ENCODE measurements around the gene JMJD7. TPM values are rescaled to one million over a fixed set of nuclear protein-coding genes. Genes with fewer than 3 reads are reported as not detected.

JMJD7 gene
- total RNA-seq, 2 experiments from 2014 or later, result 18.2 to 22.4 TPM

GRCh38 chr15:41851755-41852370 is 24.0 kb downstream of the JMJD7 start:
- POLR2A ChIA-PET, result interaction anchor here (0.6 to 1.0 kb wide), 4 partner anchors 10 to 19 kb away, joined by 3 read pairs; no protein-coding TSS in a partner anchor
- Mint-ChIP-seq H3K27me3 (no peaks in the 10 kb centered on the region), H3K4me1 (no peaks in the 10 kb centered on the region)

GRCh38 chr15:41852736-41853590 is 25.1 kb downstream of the JMJD7 start:
- POLR2A ChIA-PET, result interaction anchor here (1.0 to 1.4 kb wide), 4 partner anchors 8 to 22 kb away, joined by 3 to 4 read pairs (median 3); no protein-coding TSS in a partner anchor
- Mint-ChIP-seq H3K27ac (no peak overlapping the region), H3K36me3 (ENCODE audit: low read depth) (peaks cover 6% of the 10 kb centered on the region), H3K27me3 (no peaks in the 10 kb centered on the region), H3K4me3 (no peak overlapping the region), H3K9me3 (no peaks in the 10 kb centered on the region), H3K4me1 (no peaks in the 10 kb centered on the region)
- no peak for DNase-seq
- CTCF ChIA-PET, result interaction anchor here (0.6 to 2.3 kb wide), 3 partner anchors 80 to 387 kb away, joined by 3 to 5 read pairs (median 3); no protein-coding TSS in a partner anchor

More at GRCh38 chr15:41851755-41852370, 24.0 kb downstream of the JMJD7 start:
- CTCF ChIA-PET, result interaction anchor here (0.6 to 2.3 kb wide), 3 partner anchors 48 to 386 kb away, joined by 3 to 5 read pairs (median 3); no protein-coding TSS in a partner anchor
- Mint-ChIP-seq H3K4me3 (no peak overlapping the region), H3K9me3 (no peaks in the 10 kb centered on the region), H3K27ac (no peak overlapping the region), H3K36me3 (ENCODE audit: low read depth) (peaks cover 11% of the 10 kb centered on the region)
- no peak for DNase-seq

GRCh38 chr15:41853831-41854230 is 25.9 kb downstream of the JMJD7 start:
- H3K9me3 Mint-ChIP-seq, result no peaks in the 10 kb centered on the region
- H3K4me3 Mint-ChIP-seq, result no peak overlapping the region
- no peaks in the 10 kb centered on the region for H3K4me1 Mint-ChIP-seq
- H3K27ac Mint-ChIP-seq, result no peak overlapping the region
- POLR2A ChIA-PET, result interaction anchor here (1.0 to 1.4 kb wide), 4 partner anchors 9 to 22 kb away, joined by 3 to 4 read pairs (median 3); no protein-coding TSS in a partner anchor
- no peaks in the 10 kb centered on the region for H3K27me3 Mint-ChIP-seq
- DNase-seq, result no peak
- CTCF ChIA-PET, result interaction anchor here (0.6 to 1.5 kb wide), 2 partner anchors 51 to 291 kb away, joined by 3 to 5 read pairs; no protein-coding TSS in a partner anchor
- no peaks in the 10 kb centered on the region for H3K36me3 Mint-ChIP-seq (ENCODE audit: low read depth)

GRCh38 chr15:41854443-41854842 is 26.6 kb downstream of the JMJD7 start:
- ChIA-PET CTCF (interaction anchor here (1.5 kb wide), 1 partner anchor 50 kb away, joined by 5 read pairs; no protein-coding TSS in a partner anchor), POLR2A (no interaction called here)
- H3K4me3 Mint-ChIP-seq, result no peak overlapping the region
- H3K27ac Mint-ChIP-seq, result no peak overlapping the region
- DNase-seq, result no peak
- H3K9me3 Mint-ChIP-seq, result no peaks in the 10 kb centered on the region
- H3K36me3 Mint-ChIP-seq (ENCODE audit: low read depth), result no peaks in the 10 kb centered on the region
- no peaks in the 10 kb centered on the region for H3K4me1 Mint-ChIP-seq
- H3K27me3 Mint-ChIP-seq, result no peaks in the 10 kb centered on the region

GRCh38 chr15:41855261-41855961 is 27.5 kb downstream of the JMJD7 start:
- peaks cover 2% of the 10 kb centered on the region for H3K4me1 Mint-ChIP-seq
- POLR2A ChIA-PET, result no interaction called here
- H3K4me3 Mint-ChIP-seq, result no peak overlapping the region

GRCh38 chr15:41856262-41856661 is 28.4 kb downstream of the JMJD7 start:
- ChIA-PET CTCF (no interaction called here), POLR2A (no interaction called here)
- H3K27ac Mint-ChIP-seq, result no peak overlapping the region
- no peaks in the 10 kb centered on the region for H3K36me3 Mint-ChIP-seq (ENCODE audit: low read depth)
- H3K4me3 Mint-ChIP-seq, result no peak overlapping the region
- no peaks in the 10 kb centered on the region for H3K27me3 Mint-ChIP-seq
- peaks cover 4% of the 10 kb centered on the region for H3K4me1 Mint-ChIP-seq
- DNase-seq, result no peak
- no peaks in the 10 kb centered on the region for H3K9me3 Mint-ChIP-seq

More at GRCh38 chr15:41855261-41855961, 27.5 kb downstream of the JMJD7 start:
- CTCF ChIA-PET, result interaction anchor here (1.5 kb wide), 1 partner anchor 49 kb away, joined by 5 read pairs; no protein-coding TSS in a partner anchor
- Mint-ChIP-seq H3K27ac (no peak overlapping the region), H3K27me3 (no peaks in the 10 kb centered on the region), H3K9me3 (no peaks in the 10 kb centered on the region), H3K36me3 (ENCODE audit: low read depth) (no peaks in the 10 kb centered on the region)
- DNase-seq, result no peak

- DNase-seq, result no peak
- CTCF ChIA-PET, result no interaction called here
- Mint-ChIP-seq H3K36me3 (ENCODE audit: low read depth) (no peaks in the 10 kb centered on the region), H3K4me3 (no peak overlapping the region), H3K27me3 (no peaks in the 10 kb centered on the region), H3K27ac (no peak overlapping the region), H3K9me3 (no peaks in the 10 kb centered on the region), H3K4me1 (peaks cover 4% of the 10 kb centered on the region)
- POLR2A ChIA-PET, result no interaction called here
Measured at GRCh38 chr15:41856716-41857115, 28.8 kb downstream of the JMJD7 start.

GRCh38 chr15:41857316-41857715 is 29.4 kb downstream of the JMJD7 start:
- H3K27me3 Mint-ChIP-seq, result no peaks in the 10 kb centered on the region
- peaks cover 4% of the 10 kb centered on the region for H3K4me1 Mint-ChIP-seq
- no peaks in the 10 kb centered on the region for H3K9me3 Mint-ChIP-seq
- no peak overlapping the region for H3K27ac Mint-ChIP-seq
- H3K36me3 Mint-ChIP-seq (ENCODE audit: low read depth), result no peaks in the 10 kb centered on the region
- no peak for DNase-seq
- H3K4me3 Mint-ChIP-seq, result no peak overlapping the region
- ChIA-PET CTCF (interaction anchor here (1.1 kb wide), 1 partner anchor 83 kb away, joined by 3 read pairs; the partner anchor contains the start of gene MAPKBP1), POLR2A (no interaction called here)

- Mint-ChIP-seq H3K36me3 (ENCODE audit: low read depth) (no peaks in the 10 kb centered on the region), H3K9me3 (no peaks in the 10 kb centered on the region), H3K4me3 (no peak overlapping the region), H3K4me1 (peaks cover 4% of the 10 kb centered on the region), H3K27me3 (no peaks in the 10 kb centered on the region), H3K27ac (no peak overlapping the region)
- POLR2A ChIA-PET, result no interaction called here
- CTCF ChIA-PET, result interaction anchor here (1.3 kb wide), 1 partner anchor 46 kb away, joined by 3 read pairs; no protein-coding TSS in a partner anchor
- no peak for DNase-seq
Measured at GRCh38 chr15:41858756-41859155, 30.9 kb downstream of the JMJD7 start.

- CTCF ChIA-PET, result interaction anchor here (1.3 to 1.5 kb wide), 2 partner anchors 48 to 86 kb away, joined by 5 to 6 read pairs; partner anchors contain the start of gene MAPKBP1
- peaks cover 4% of the 10 kb centered on the region for H3K4me1 Mint-ChIP-seq
- no peak for DNase-seq
- no peaks in the 10 kb centered on the region for H3K27me3 Mint-ChIP-seq
- POLR2A ChIA-PET, result no interaction called here
- H3K9me3 Mint-ChIP-seq, result no peaks in the 10 kb centered on the region
- no peak overlapping the region for H3K4me3 Mint-ChIP-seq
- H3K27ac Mint-ChIP-seq, result no peak overlapping the region
- H3K36me3 Mint-ChIP-seq (ENCODE audit: low read depth), result no peaks in the 10 kb centered on the region
Measured at GRCh38 chr15:41860049-41860828, 32.3 kb downstream of the JMJD7 start.

- no peaks in the 10 kb centered on the region for H3K36me3 Mint-ChIP-seq (ENCODE audit: low read depth)
- H3K27ac Mint-ChIP-seq, result no peak overlapping the region
- CTCF ChIA-PET, result interaction anchor here (1.3 to 1.5 kb wide), 2 partner anchors 50 to 88 kb away, joined by 5 to 6 read pairs; partner anchors contain the start of gene MAPKBP1
- DNase-seq, result no peak
- no peak overlapping the region for H3K4me3 Mint-ChIP-seq
- H3K4me1 Mint-ChIP-seq, result peaks cover 4% of the 10 kb centered on the region
- no peaks in the 10 kb centered on the region for H3K27me3 Mint-ChIP-seq
- POLR2A ChIA-PET, result interaction anchor here (0.7 to 1.2 kb wide), 4 partner anchors 9 to 36 kb away, joined by 3 to 5 read pairs (median 3); no protein-coding TSS in a partner anchor
- H3K9me3 Mint-ChIP-seq, result no peaks in the 10 kb centered on the region
Measured at GRCh38 chr15:41861736-41862356, 34.0 kb downstream of the JMJD7 start.

Data from activated CD4-positive, alpha-beta memory T cell treated with anti-CD3 and anti-CD28 coated beads, Interleukin-2, amount 10 ng/mL, durations not matched to agents 7 days and 5 days (primary cell).